ENCODE data around the gene OR9A4. TPM values are rescaled to one million over a fixed set of nuclear protein-coding genes. Genes with fewer than 3 reads are reported as not detected.

Gene OR9A4
- polyA plus RNA-seq, 3 donors, result 0.28 TPM; not detected in 2

DNA sequence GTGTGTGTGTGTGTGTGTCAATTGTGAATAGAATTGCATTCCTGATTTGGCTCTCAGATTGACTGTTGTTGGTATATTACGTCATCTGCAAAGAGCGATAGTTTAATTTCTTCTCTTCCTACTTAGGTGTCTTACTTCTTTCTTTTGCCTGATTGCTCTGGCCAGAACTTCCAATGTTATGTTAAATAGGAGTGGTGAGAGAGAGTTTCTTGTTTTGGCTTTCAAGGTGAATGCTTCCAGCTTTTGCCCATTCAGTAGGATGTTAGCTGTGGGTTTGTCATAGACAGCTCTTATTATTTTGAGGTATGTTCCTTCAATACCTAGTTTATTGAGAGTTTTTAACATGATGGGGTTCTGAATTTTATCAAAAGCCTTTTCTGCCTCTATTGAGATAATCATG is 40.7 kb upstream of the OR9A4 start:
- peak overlapping the region in 1 of 2 donors; percentile 20 for H3K27ac ChIP-seq (ENCODE audit: low read depth in 1 of 2, low read length in 2 of 2)
- H2AFZ ChIP-seq (ENCODE audit: insufficient read depth, low read depth, low read length, poor library complexity, severe bottlenecking), result no peak overlapping the region
- H3K9ac ChIP-seq (ENCODE audit: insufficient read depth, low read length, poor library complexity, severe bottlenecking), result no peak overlapping the region
- TF ChIP-seq CTCF (IDR thresholded peaks at IDR 0.05), result no peak
- no peaks in the 10 kb centered on the region for H3K27me3 ChIP-seq (ENCODE audit: control insufficient read depth in 2 of 2, insufficient read depth in 2 of 2, low read length in 2 of 2)
- Mint-ChIP-seq H3K4me1 (peaks cover 23% of the 10 kb centered on the region), H3K36me3 (no peaks in the 10 kb centered on the region), H3K27me3 (ENCODE audit: low read depth in 3 of 3) (no peaks in the 10 kb centered on the region), H3K27ac (peak overlapping the region in 2 of 7 donors; percentile 64 to 84), H3K9me3 (peaks cover 0 to 11% (median 5%) of the 10 kb centered on the region in 7 donors), H3K4me3 (no peak overlapping the region)
- H4K20me1 ChIP-seq (ENCODE audit: insufficient read depth, low read length), result no peaks in the 10 kb centered on the region
- no peaks in the 10 kb centered on the region for H3K36me3 ChIP-seq (replicated peaks in 1 of 2; ENCODE audit: control insufficient read depth in 1 of 2, insufficient read depth in 2 of 2, low read length in 2 of 2)
- H3K79me2 ChIP-seq (ENCODE audit: insufficient read depth, low read length), result no peaks in the 10 kb centered on the region
- H3K4me1 ChIP-seq (ENCODE audit: control insufficient read depth in 1 of 2, insufficient read depth in 2 of 2, low read length in 2 of 2), result peaks cover 12 to 13% of the 10 kb centered on the region in 2 donors
- no peaks in the 10 kb centered on the region for H3K9me3 ChIP-seq (replicated peaks in 1 of 2; ENCODE audit: control insufficient read depth in 1 of 2, insufficient read depth in 1 of 2, low read length in 2 of 2)
- no peak overlapping the region for H3K4me3 ChIP-seq (replicated peaks in 1 of 3; ENCODE audit: low read depth in 2 of 3, low read length in 3 of 3)
- DNase-seq, result no peak
- H3K4me2 ChIP-seq (replicated peaks; ENCODE audit: extremely low read depth, low read length, poor library complexity, severe bottlenecking), result no peak overlapping the region
- intact Hi-C loops (cut with micrococcal nuclease), result no loop called here
- WGBS (ENCODE audit: insufficient coverage), result no CpG with 5 or more reads among the region's 2 CpGs

DNA sequence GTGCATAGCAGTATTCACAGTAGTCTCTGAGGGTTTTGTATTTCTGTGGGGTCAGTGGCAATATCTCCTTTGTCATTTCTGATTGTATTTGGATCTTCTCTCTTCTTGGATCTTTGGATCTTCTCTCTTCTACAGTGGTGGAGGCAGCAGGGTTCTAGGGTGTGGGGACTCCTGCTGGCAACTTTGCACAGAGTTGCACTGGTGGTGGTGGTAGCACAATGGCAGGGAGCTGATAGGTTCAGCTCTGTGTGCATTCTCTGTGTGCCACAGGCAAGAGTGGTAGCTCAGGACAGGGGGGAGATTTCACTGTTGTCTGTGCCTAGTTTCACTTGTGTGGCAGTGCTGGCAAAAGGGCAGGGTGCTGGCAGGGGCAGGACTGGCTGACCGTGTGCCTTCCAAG is 39.8 kb upstream of the OR9A4 start:
- no peak overlapping the region for H3K4me3 ChIP-seq (replicated peaks in 1 of 3; ENCODE audit: low read depth in 2 of 3, low read length in 3 of 3)
- no peaks in the 10 kb centered on the region for H3K27me3 ChIP-seq (ENCODE audit: control insufficient read depth in 2 of 2, insufficient read depth in 2 of 2, low read length in 2 of 2)
- no peak overlapping the region for H3K27ac ChIP-seq (ENCODE audit: low read depth in 1 of 2, low read length in 2 of 2)
- TF ChIP-seq CTCF (IDR thresholded peaks at IDR 0.05), result no peak
- Mint-ChIP-seq H3K4me1 (peaks cover 24% of the 10 kb centered on the region), H3K4me3 (no peak overlapping the region), H3K36me3 (no peaks in the 10 kb centered on the region), H3K27ac (no peak overlapping the region), H3K9me3 (peaks cover 1 to 9% (median 5%) of the 10 kb centered on the region in 7 donors), H3K27me3 (ENCODE audit: low read depth in 3 of 3) (no peaks in the 10 kb centered on the region)
- H3K4me1 ChIP-seq (ENCODE audit: control insufficient read depth in 1 of 2, insufficient read depth in 2 of 2, low read length in 2 of 2), result peaks cover 12 to 13% of the 10 kb centered on the region in 2 donors
- H3K9ac ChIP-seq (ENCODE audit: insufficient read depth, low read length, poor library complexity, severe bottlenecking), result no peak overlapping the region
- no peak for DNase-seq
- no peaks in the 10 kb centered on the region for H4K20me1 ChIP-seq (ENCODE audit: insufficient read depth, low read length)
- H3K36me3 ChIP-seq (replicated peaks in 1 of 2; ENCODE audit: control insufficient read depth in 1 of 2, insufficient read depth in 2 of 2, low read length in 2 of 2), result no peaks in the 10 kb centered on the region
- WGBS (ENCODE audit: insufficient coverage), result 100% methylated on average over 1 of the region's 1 CpG
- no peaks in the 10 kb centered on the region for H3K79me2 ChIP-seq (ENCODE audit: insufficient read depth, low read length)
- no peaks in the 10 kb centered on the region for H3K9me3 ChIP-seq (replicated peaks in 1 of 2; ENCODE audit: control insufficient read depth in 1 of 2, insufficient read depth in 1 of 2, low read length in 2 of 2)
- intact Hi-C loops (cut with micrococcal nuclease), result no loop called here
- H2AFZ ChIP-seq (ENCODE audit: insufficient read depth, low read depth, low read length, poor library complexity, severe bottlenecking), result no peak overlapping the region
- H3K4me2 ChIP-seq (replicated peaks; ENCODE audit: extremely low read depth, low read length, poor library complexity, severe bottlenecking), result no peak overlapping the region
